ENCODE measurements around the gene MT1G. TPM values are rescaled to one million over a fixed set of nuclear protein-coding genes. Genes with fewer than 3 reads are reported as not detected.
"Not testable (repeated sequence)": the region's sequence is repeated elsewhere in the genome, so short reads cannot be mapped to it uniquely, and the experiment has no call there.

The MT1G gene
- 20.3 and 38.1 TPM in 2 replicates for total RNA-seq (2014; rRNA removed; shearing (Covaris generic))

- Histone ChIP-seq H3K27me3 (ENCODE audit: control insufficient read depth, insufficient read depth, low read length) (peaks cover 88% of the 10 kb centered on the region), H3K4me3 (ENCODE audit: insufficient read depth, low read depth, low read length) (peak within 1 kb of the TSS; percentile 28; the same call in 1 of the 2 replicates), H3K36me3 (replicated peaks; ENCODE audit: control insufficient read depth, insufficient read depth, low read length) (no peaks in the 10 kb centered on the region)
- DNase-seq: peak; percentile 74
Observed at GRCh38 chr16:56667581-56668571, at the start of gene MT1G. TSS of gene MT1G (minus strand) at chr16:56668065. CDS start at chr16:56667993, 72 bp downstream.

- DNase-seq; H3K36me3 ChIP-seq (replicated peaks; ENCODE audit: control insufficient read depth, insufficient read depth, low read length); H3K4me3 ChIP-seq (ENCODE audit: insufficient read depth, low read depth, low read length); H3K27me3 ChIP-seq (ENCODE audit: control insufficient read depth, insufficient read depth, low read length): not testable (repeated sequence)
Observed at GRCh38 chr16:56717532-56717931, 49.7 kb upstream of the MT1G start.

- DNase-seq: no peak
- Histone ChIP-seq H3K36me3 (replicated peaks; ENCODE audit: control insufficient read depth, insufficient read depth, low read length) (no peaks in the 10 kb centered on the region), H3K27me3 (ENCODE audit: control insufficient read depth, insufficient read depth, low read length) (no peaks in the 10 kb centered on the region), H3K4me3 (ENCODE audit: insufficient read depth, low read depth, low read length) (no peak overlapping the region)
Observed at GRCh38 chr16:56716761-56717160, 48.9 kb upstream of the MT1G start.

GRCh38 chr16:56715126-56715525 is 47.3 kb upstream of the MT1G start:
- Histone ChIP-seq H3K27me3 (ENCODE audit: control insufficient read depth, insufficient read depth, low read length) (no peaks in the 10 kb centered on the region), H3K4me3 (ENCODE audit: insufficient read depth, low read depth, low read length) (no peak overlapping the region), H3K36me3 (replicated peaks; ENCODE audit: control insufficient read depth, insufficient read depth, low read length) (no peaks in the 10 kb centered on the region)
- DNase-seq: no peak

- Histone ChIP-seq H3K36me3 (replicated peaks; ENCODE audit: control insufficient read depth, insufficient read depth, low read length) (no peaks in the 10 kb centered on the region), H3K27me3 (ENCODE audit: control insufficient read depth, insufficient read depth, low read length) (no peaks in the 10 kb centered on the region), H3K4me3 (ENCODE audit: insufficient read depth, low read depth, low read length) (no peak overlapping the region)
- no peak for DNase-seq
Observed at GRCh38 chr16:56713794-56714193, 45.9 kb upstream of the MT1G start.

GRCh38 chr16:56711862-56712261 is 44.0 kb upstream of the MT1G start:
- Histone ChIP-seq H3K36me3 (replicated peaks; ENCODE audit: control insufficient read depth, insufficient read depth, low read length) (no peaks in the 10 kb centered on the region), H3K27me3 (ENCODE audit: control insufficient read depth, insufficient read depth, low read length) (no peaks in the 10 kb centered on the region), H3K4me3 (ENCODE audit: insufficient read depth, low read depth, low read length) (no peak overlapping the region)
- no peak for DNase-seq

GRCh38 chr16:56710181-56710737 is 42.4 kb upstream of the MT1G start:
- H3K4me3 ChIP-seq (ENCODE audit: insufficient read depth, low read depth, low read length): no peak overlapping the region
- no peaks in the 10 kb centered on the region for H3K36me3 ChIP-seq (replicated peaks; ENCODE audit: control insufficient read depth, insufficient read depth, low read length)
- H3K27me3 ChIP-seq (ENCODE audit: control insufficient read depth, insufficient read depth, low read length): no peaks in the 10 kb centered on the region
- DNase-seq: no peak

- no peak for DNase-seq
- H3K36me3 ChIP-seq (replicated peaks; ENCODE audit: control insufficient read depth, insufficient read depth, low read length): no peaks in the 10 kb centered on the region
- no peak overlapping the region for H3K4me3 ChIP-seq (ENCODE audit: insufficient read depth, low read depth, low read length)
Observed at GRCh38 chr16:56709443-56710040, 41.7 kb upstream of the MT1G start.

GRCh38 chr16:56708525-56709442 is 40.9 kb upstream of the MT1G start:
- Histone ChIP-seq H3K27me3 (ENCODE audit: control insufficient read depth, insufficient read depth, low read length) (no peaks in the 10 kb centered on the region), H3K4me3 (ENCODE audit: insufficient read depth, low read depth, low read length) (no peak overlapping the region), H3K36me3 (replicated peaks; ENCODE audit: control insufficient read depth, insufficient read depth, low read length) (no peaks in the 10 kb centered on the region)
- no peak for DNase-seq

More at GRCh38 chr16:56709443-56710040, 41.7 kb upstream of the MT1G start:
- no peaks in the 10 kb centered on the region for H3K27me3 ChIP-seq (ENCODE audit: control insufficient read depth, insufficient read depth, low read length)

GRCh38 chr16:56702836-56703235 is 35.0 kb upstream of the MT1G start:
- Histone ChIP-seq H3K27me3 (ENCODE audit: control insufficient read depth, insufficient read depth, low read length) (no peaks in the 10 kb centered on the region), H3K36me3 (replicated peaks; ENCODE audit: control insufficient read depth, insufficient read depth, low read length) (no peaks in the 10 kb centered on the region), H3K4me3 (ENCODE audit: insufficient read depth, low read depth, low read length) (no peak overlapping the region)
- DNase-seq: no peak

GRCh38 chr16:56701534-56701933 is 33.7 kb upstream of the MT1G start:
- Histone ChIP-seq H3K36me3 (replicated peaks; ENCODE audit: control insufficient read depth, insufficient read depth, low read length) (no peaks in the 10 kb centered on the region), H3K27me3 (ENCODE audit: control insufficient read depth, insufficient read depth, low read length) (no peaks in the 10 kb centered on the region), H3K4me3 (ENCODE audit: insufficient read depth, low read depth, low read length) (no peak overlapping the region)
- no peak for DNase-seq

- no peaks in the 10 kb centered on the region for H3K27me3 ChIP-seq (ENCODE audit: control insufficient read depth, insufficient read depth, low read length)
- DNase-seq: no peak
- H3K4me3 ChIP-seq (ENCODE audit: insufficient read depth, low read depth, low read length): no peak overlapping the region
- no peaks in the 10 kb centered on the region for H3K36me3 ChIP-seq (replicated peaks; ENCODE audit: control insufficient read depth, insufficient read depth, low read length)
Observed at GRCh38 chr16:56700631-56701030, 32.8 kb upstream of the MT1G start.

GRCh38 chr16:56700195-56700594 is 32.3 kb upstream of the MT1G start:
- no peaks in the 10 kb centered on the region for H3K36me3 ChIP-seq (replicated peaks; ENCODE audit: control insufficient read depth, insufficient read depth, low read length)
- DNase-seq: no peak
- no peaks in the 10 kb centered on the region for H3K27me3 ChIP-seq (ENCODE audit: control insufficient read depth, insufficient read depth, low read length)
- H3K4me3 ChIP-seq (ENCODE audit: insufficient read depth, low read depth, low read length): no peak overlapping the region

Measured in H7 (cell line).